ENCODE measurements around the gene FNDC8.

DNA sequence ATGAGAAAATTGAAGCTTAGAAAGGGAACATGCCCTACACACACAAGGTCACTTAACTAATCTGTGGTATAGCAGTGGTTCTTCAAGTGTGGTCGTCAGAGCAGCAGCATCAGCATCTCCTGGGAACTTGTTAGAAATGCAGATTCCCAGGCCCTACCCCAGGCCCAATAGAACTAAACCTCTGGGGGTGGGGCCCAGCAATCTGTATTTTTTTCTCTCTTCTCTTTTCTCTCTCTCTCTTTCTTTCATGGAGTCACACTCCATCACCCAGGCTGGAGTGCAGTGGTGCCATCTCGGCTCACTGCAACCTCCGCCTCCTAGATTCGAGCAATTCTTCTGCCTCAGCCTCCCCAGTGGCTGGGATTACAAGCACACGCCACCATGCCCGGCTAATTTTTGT lies 16.8 kb downstream of the FNDC8 start:
- no peak for TF ChIP-seq HOXA7 (CRISPR knock-in tag; IDR thresholded peaks at IDR 0.05)
- TF ChIP-seq JUN (IDR thresholded peaks at IDR 0.05): no peak
- TF ChIP-seq, protein P1, sequence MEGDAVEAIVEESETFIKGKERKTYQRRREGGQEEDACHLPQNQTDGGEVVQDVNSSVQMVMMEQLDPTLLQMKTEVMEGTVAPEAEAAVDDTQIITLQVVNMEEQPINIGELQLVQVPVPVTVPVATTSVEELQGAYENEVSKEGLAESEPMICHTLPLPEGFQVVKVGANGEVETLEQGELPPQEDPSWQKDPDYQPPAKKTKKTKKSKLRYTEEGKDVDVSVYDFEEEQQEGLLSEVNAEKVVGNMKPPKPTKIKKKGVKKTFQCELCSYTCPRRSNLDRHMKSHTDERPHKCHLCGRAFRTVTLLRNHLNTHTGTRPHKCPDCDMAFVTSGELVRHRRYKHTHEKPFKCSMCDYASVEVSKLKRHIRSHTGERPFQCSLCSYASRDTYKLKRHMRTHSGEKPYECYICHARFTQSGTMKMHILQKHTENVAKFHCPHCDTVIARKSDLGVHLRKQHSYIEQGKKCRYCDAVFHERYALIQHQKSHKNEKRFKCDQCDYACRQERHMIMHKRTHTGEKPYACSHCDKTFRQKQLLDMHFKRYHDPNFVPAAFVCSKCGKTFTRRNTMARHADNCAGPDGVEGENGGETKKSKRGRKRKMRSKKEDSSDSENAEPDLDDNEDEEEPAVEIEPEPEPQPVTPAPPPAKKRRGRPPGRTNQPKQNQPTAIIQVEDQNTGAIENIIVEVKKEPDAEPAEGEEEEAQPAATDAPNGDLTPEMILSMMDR (IDR thresholded peaks at IDR 0.05): no peak
- TF ChIP-seq EP300 (IDR thresholded peaks at IDR 0.05): no peak
- no peak for TF ChIP-seq E2F6 (IDR thresholded peaks at IDR 0.05; ENCODE audit: borderline replicate concordance, low read depth)
- no peak for TF ChIP-seq POLR2A (IDR thresholded peaks at IDR 0.05; ENCODE audit: low read length)
- TF ChIP-seq REST (IDR thresholded peaks at IDR 0.05): no peak
- TF ChIP-seq CBX2 (IDR thresholded peaks at IDR 0.05; ENCODE audit: borderline replicate concordance, low read depth): no peak
- TF ChIP-seq POLR2AphosphoS2 (conservative IDR thresholded peaks at IDR 0.05; ENCODE audit: low read length): no peak
- no peak for TF ChIP-seq RAD21 (conservative IDR thresholded peaks at IDR 0.05 in 1 of 2, IDR thresholded peaks at IDR 0.05 in 1 of 2)

All from A549 (cell line).